Fibroblast of mammary gland (primary cell): ENCODE data around the gene GRM7.

ENCODE experiments used
- DNase-seq: peaks from one replicate; pipeline ENCODE4 v3.0.0-alpha.2; 2010; ENCODE audit warnings: low read depth
- H3K4me3 ChIP-seq: 2 replicates; pipeline ENCODE4 v1.5.1; 2011; ENCODE audit warnings: low read depth, mild to moderate bottlenecking, low read length, moderate library complexity; ENCODE audit not compliant: control insufficient read depth
- CTCF ChIP-seq: conservative IDR thresholded peaks from 2 replicates; pipeline ENCODE4 v1.5.1; 2011; ENCODE audit warnings: low read depth, low read length, inconsistent platforms; ENCODE audit not compliant: control insufficient read depth, insufficient read depth

Gene GRM7

GRCh38 chr3:7396534-7396933 lies 535.6 kb downstream of the GRM7 start:
- H3K4me3 ChIP-seq, result no peak overlapping the region
- TF ChIP-seq CTCF, result no peak
- no peak for DNase-seq

GRCh38 chr3:7397097-7397496 lies 536.2 kb downstream of the GRM7 start:
- DNase-seq, result no peak
- H3K4me3 ChIP-seq, result no peak overlapping the region
- TF ChIP-seq CTCF, result no peak

GRCh38 chr3:7400360-7400759 lies 539.4 kb downstream of the GRM7 start:
- DNase-seq, result no peak
- no peak for TF ChIP-seq CTCF
- no peak overlapping the region for H3K4me3 ChIP-seq

- DNase-seq, result no peak
- TF ChIP-seq CTCF, result no peak
- H3K4me3 ChIP-seq, result no peak overlapping the region
Measured at GRCh38 chr3:7401418-7401817, 540.5 kb downstream of the GRM7 start.

GRCh38 chr3:7407107-7407506 lies 546.2 kb downstream of the GRM7 start:
- TF ChIP-seq CTCF, result no peak
- no peak for DNase-seq
- no peak overlapping the region for H3K4me3 ChIP-seq

- no peak for TF ChIP-seq CTCF
- no peak overlapping the region for H3K4me3 ChIP-seq
- DNase-seq, result no peak
Measured at GRCh38 chr3:7410782-7411181, 549.9 kb downstream of the GRM7 start.

GRCh38 chr3:7421065-7421464 lies 560.1 kb downstream of the GRM7 start:
- TF ChIP-seq CTCF, result no peak
- DNase-seq, result no peak
- H3K4me3 ChIP-seq, result no peak overlapping the region
